GM12878 (cell line): Measurements from ENCODE around the gene TLX2. TPM values are rescaled to one million over a fixed set of nuclear protein-coding genes. Genes with fewer than 3 reads are reported as not detected.

ENCODE experiments used
- ATAC-seq: fragments of 200-7000 bp; cut with Tn5 transposase; 3 replicates; pipeline ENCODE4 v1.9.1; 2020; ENCODE audit warnings: mild to moderate bottlenecking, moderate library complexity
- BruUV-seq: library from RNA; stranded (reverse); fragments of 400-500 nt; replicated peaks from 2 replicates; lab custom pipeline; 2021; lab: Mats Ljungman, UMichigan
- CTCF ChIA-PET: fragments of 300-600 bp; sonication (Branson Sonifier 250); formaldehyde crosslinking; extraction: SDS; loops from one replicate; lab custom pipeline; 2021; ENCODE audit warnings: inconsistent platforms; lab: Yijun Ruan, JAX
- POLR2A ChIA-PET: fragments of 350-600 bp; formaldehyde crosslinking; extraction: SDS; loops from one replicate; lab custom pipeline; 2021; ENCODE audit warnings: inconsistent platforms; lab: Charles Lee
- RAD21 ChIA-PET: fragments of 300-600 bp; sonication (Branson Sonifier 250); formaldehyde crosslinking; loops from one replicate; lab custom pipeline; 2023; ENCODE audit warnings: antibody characterized with exemption; ENCODE audit not compliant: unreplicated experiment; lab: Charles Lee
- SMC1A ChIA-PET: fragments of 300-600 bp; sonication (Branson Sonifier 250); formaldehyde crosslinking; loops from one replicate; lab custom pipeline; 2023; ENCODE audit not compliant: unreplicated experiment, uncharacterized antibody; lab: Charles Lee
- DNase-seq: peaks from one replicate; pipeline ENCODE4 v3.0.0-alpha.2; 2011; ENCODE audit warnings: low read depth, low spot score
- FAIRE-seq: peaks from 3 replicates; lab custom pipeline; 2011; peaks lifted over from hg19 to GRCh38; lab: Jason Lieb, UNC
- H2AFZ ChIP-seq: 2 replicates; pipeline ENCODE4 v1.6.0; 2011; ENCODE audit warnings: low read depth, low read length, control low read depth; ENCODE audit not compliant: control insufficient read depth
- H3K27ac ChIP-seq: 2 replicates; pipeline ENCODE4 v1.5.1; 2011; ENCODE audit warnings: control low read depth; ENCODE audit not compliant: control insufficient read depth, insufficient read depth
- H3K27me3 ChIP-seq, 2 experiments: replicated peaks in 1 of 2; 2 replicates each; pipeline versions ENCODE4 v1.6.0 to v1.6.1; 2011; ENCODE audit warnings: low read length in 1 of 2; ENCODE audit not compliant: control insufficient read depth in 2 of 2, insufficient read depth in 2 of 2
- H3K36me3 ChIP-seq, 2 experiments: 2 replicates each; pipeline ENCODE4 v1.5.1; 2011; ENCODE audit warnings: low read length in 1 of 2; ENCODE audit not compliant: control insufficient read depth in 2 of 2, insufficient read depth in 2 of 2
- H3K4me1 ChIP-seq: 2 replicates; pipeline ENCODE4 v1.6.1; 2011; ENCODE audit warnings: mild to moderate bottlenecking, low read length, moderate library complexity, mixed read lengths; ENCODE audit not compliant: control insufficient read depth, insufficient read depth
- H3K4me2 ChIP-seq: 2 replicates; pipeline ENCODE4 v1.6.0; 2011; ENCODE audit warnings: control low read depth; ENCODE audit not compliant: control insufficient read depth, insufficient read depth
- H3K4me3 ChIP-seq: fragments of 200-600 bp; sonication (generic); 2 replicates; pipeline ENCODE4 v1.5.1; 2016
- H3K79me2 ChIP-seq: 2 replicates; pipeline ENCODE4 v1.6.0; 2011; ENCODE audit warnings: low read length; ENCODE audit not compliant: control insufficient read depth, insufficient read depth
- H3K9ac ChIP-seq: 2 replicates; pipeline ENCODE4 v1.8.0; 2011; ENCODE audit warnings: low read length, control low read depth, mixed read lengths; ENCODE audit not compliant: control insufficient read depth, insufficient read depth
- H3K9me3 ChIP-seq: replicated peaks from 3 replicates; pipeline ENCODE4 v1.5.1; 2011; ENCODE audit warnings: mild to moderate bottlenecking, low read length; ENCODE audit not compliant: control insufficient read depth, insufficient read depth
- H4K20me1 ChIP-seq: 2 replicates; pipeline ENCODE4 v1.6.0; 2011; ENCODE audit not compliant: control insufficient read depth, insufficient read depth
- CHD1 ChIP-seq: IDR thresholded peaks from 2 replicates; pipeline ENCODE4 v1.6.1; 2012; ENCODE audit warnings: low read depth, low read length, improper control_type of control experiment
- CUX1 ChIP-seq: IDR thresholded peaks from 2 replicates; pipeline ENCODE4 v1.6.1; 2012; ENCODE audit warnings: improper control_type of control experiment, low read depth, low read length; ENCODE audit not compliant: insufficient replicate concordance
- EP300 ChIP-seq, 2 experiments: fragments of 150-350 bp in 1 of 2; IDR thresholded peaks; 2 replicates each; pipeline ENCODE4 v1.6.1; 2011 to 2012; ENCODE audit warnings: low read depth in 2 of 2, low read length in 2 of 2, borderline replicate concordance in 1 of 2, improper control_type of control experiment in 1 of 2, inconsistent platforms in 1 of 2; ENCODE audit not compliant: control insufficient read depth in 1 of 2
- ETV6 ChIP-seq, 2 experiments: fragments of 450-650 bp in 1 of 2; IDR thresholded peaks in 1 of 2; conservative IDR thresholded peaks in 1 of 2; 2 replicates each; pipeline ENCODE4 v1.6.1; 2014; ENCODE audit warnings: antibody characterized with exemption in 1 of 2, borderline replicate concordance in 1 of 2, low read depth in 1 of 2, mild to moderate bottlenecking in 1 of 2, moderate library complexity in 1 of 2
- RELA ChIP-seq: fragments of 450-650 bp; IDR thresholded peaks from 2 replicates; pipeline ENCODE4 v1.8.0; 2014; ENCODE audit warnings: borderline replicate concordance; ENCODE audit not compliant: partially characterized antibody
- WGBS: methylation state at CpG from one replicate; pipeline ENCODE4 v1.1.6; 2016; ENCODE audit warnings: low lambda C conversion rate; ENCODE audit not compliant: insufficient replicate concordance, insufficient coverage; ENCODE audit errors: missing lambda C conversion rate; 5-methylcytosine and 5-hydroxymethylcytosine counted together
- in situ Hi-C: fragments of 300-500 bp; cut with MboI; formaldehyde crosslinking; loops from 9 replicates; pipeline ENCODE4 v1.14.3; 2018; ENCODE audit warnings: mixed read lengths
- intact Hi-C: fragments of 100-400 bp; cut with micrococcal nuclease; formaldehyde crosslinking; loops from one replicate; pipeline ENCODE4 v1.14.2; 2022; ENCODE audit not compliant: unreplicated experiment
- polyA plus RNA-seq, 11 experiments: library from polyadenylated mRNA; depleted of rRNA in 4 of 11; unstranded in 6 of 11; stranded (reverse) in 5 of 11; fragments of >200 nt; fragmentation: Nextera tagmentation in 4 of 11; fragmentation: Illumina TruSeq in 1 of 11; extraction: Ambion mirVana in 4 of 11; extraction: Trizol in 1 of 11; gene quantifications; 1 replicate in 1 of 11; 2 replicates in 10 of 11; pipeline versions ENCODE4 v1.2.1 to v1.2.3, GENCODE V29; 2011 to 2016; ENCODE audit warnings: inconsistent platforms in 2 of 11, missing spikeins in 2 of 11, low read depth in 1 of 11
- total RNA-seq, 4 experiments: library from RNA; depleted of rRNA in 3 of 4; stranded (reverse); fragments of >200 nt in 3 of 4; fragmentation: Illumina TruSeq in 1 of 4; extraction: Trizol in 1 of 4; gene quantifications; 2 replicates each; pipeline versions ENCODE4 v1.2.1 to v1.2.3, GENCODE V29; 2013 to 2021

The TLX2 gene
- total and polyA plus RNA-seq, 10 of the 15 experiments (the other 5 are each of a cell fraction or from before 2014, with no cell fraction given) = 0.06 to 5.5 (median 3.6) TPM; not detected in 1

DNA sequence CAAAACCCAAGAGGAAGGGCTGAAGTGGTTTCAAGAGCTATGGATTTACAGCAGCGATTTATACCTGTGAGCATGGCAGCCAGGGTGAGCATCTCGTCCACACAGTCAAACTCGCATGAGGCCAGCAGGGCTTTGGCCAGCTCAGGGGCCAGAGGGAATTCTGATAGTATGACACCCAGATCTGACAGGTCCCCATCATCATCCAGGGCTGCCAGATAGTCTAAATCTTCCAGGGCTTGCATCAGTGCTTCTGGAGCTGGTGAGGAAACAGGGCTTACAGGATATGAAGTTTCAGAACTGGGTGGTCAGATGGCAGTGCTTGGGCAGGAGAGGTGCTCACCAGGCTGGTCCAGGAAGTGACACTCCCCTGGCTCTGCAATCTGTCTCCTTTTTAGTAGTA, 8.3 kb downstream of the TLX2 start:
- no TSS peak for BruUV-seq
- Histone ChIP-seq H3K4me2 (no peak overlapping the region), H4K20me1 (no peaks in the 10 kb centered on the region), H3K79me2 (peaks cover 4% of the 10 kb centered on the region), H3K9me3 (no peaks in the 10 kb centered on the region), H3K27ac (no peak overlapping the region), H3K4me3 (no peak overlapping the region), H2AFZ (no peak overlapping the region), H3K36me3 (peaks cover 12 to 17% of the 10 kb centered on the region in 2 experiments), H3K27me3 (no peaks in the 10 kb centered on the region), H3K9ac (no peak overlapping the region), H3K4me1 (peaks cover 11% of the 10 kb centered on the region)
- DNase-seq (no peak), ATAC-seq (no peak), FAIRE-seq (no peak)
- WGBS = 85% methylated on average over 3 of the region's 3 CpGs
- intact Hi-C loops = no loop called here
- in situ Hi-C loops = no loop called here
- ChIA-PET RAD21 (no interaction called here), POLR2A (interaction anchor here (0.5 to 1.8 kb wide), 2 partner anchors 14 to 146 kb away, joined by 3 to 5 read pairs; partner anchors contain the start of gene PCGF1), SMC1A (interaction anchor here (0.9 to 2.3 kb wide), 2 partner anchors 16 to 66 kb away, joined by 4 to 8 read pairs; partner anchors contain the start of gene PCGF1), CTCF (interaction anchor here (1.0 to 1.2 kb wide), 2 partner anchors 40 to 65 kb away, joined by 4 to 6 read pairs; partner anchors contain the start of genes CCDC142 and TTC31)
- no peak for TF ChIP-seq CHD1
- TF ChIP-seq EP300 (IDR thresholded peaks at IDR 0.05; ENCODE audit: borderline replicate concordance in 1 of 2, control insufficient read depth in 1 of 2, low read depth in 2 of 2, low read length in 2 of 2) = no peak
- TF ChIP-seq ETV6 (conservative IDR thresholded peaks at IDR 0.05 in 1 of 2, IDR thresholded peaks at IDR 0.05 in 1 of 2; ENCODE audit: borderline replicate concordance in 1 of 2, low read depth in 1 of 2) = no peak
- TF ChIP-seq RELA = no peak
- no peak for TF ChIP-seq CUX1
